Hematopoietic multipotent progenitor cell treated with erythropoietin and hydrocortisone succinate and interleukin-3 and kit ligand, for 15 days (in vitro differentiated cells): Measurements from ENCODE around the gene ADARB2.

Source experiments
- DNase-seq: peaks from one replicate; pipeline ENCODE4 v3.0.0-alpha.2; 2015; ENCODE audit warnings: low spot score

ADARB2 gene

DNA sequence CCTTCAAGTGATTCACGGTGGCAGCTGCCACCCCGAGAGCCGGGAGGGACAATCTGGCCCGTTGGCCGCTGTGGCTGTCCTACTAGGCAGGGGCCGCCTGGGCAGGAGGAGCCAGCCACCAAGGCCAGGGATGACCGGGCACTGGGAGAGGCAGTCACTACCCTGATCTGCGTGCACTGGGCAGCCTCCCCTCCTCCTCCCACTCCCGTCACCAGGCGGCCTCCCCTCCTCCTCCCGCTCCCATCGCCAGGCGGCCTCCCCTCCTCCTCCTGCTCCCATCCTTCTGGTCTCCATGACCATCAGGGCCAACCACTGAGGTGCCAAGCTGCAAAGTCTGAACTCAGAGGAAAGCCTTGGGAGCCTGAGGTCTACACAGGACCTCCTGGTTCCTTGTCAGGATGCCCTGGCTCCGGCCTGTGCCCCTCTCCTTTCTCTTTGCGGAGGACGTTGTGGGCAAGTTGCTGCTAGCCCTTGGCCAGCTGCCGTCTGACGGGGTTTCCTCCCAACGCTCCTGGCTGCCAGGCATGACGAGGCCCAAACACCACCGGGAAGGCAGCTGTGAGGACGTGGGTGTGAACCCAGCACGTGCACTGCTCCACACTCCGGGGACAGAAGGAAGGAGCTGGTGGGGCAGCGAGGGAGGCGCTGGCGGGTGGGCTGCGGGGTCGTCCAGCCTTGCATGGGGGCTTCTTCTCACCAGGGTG, 550.0 kb downstream of the ADARB2 start:
- DNase-seq, result no peak

DNA sequence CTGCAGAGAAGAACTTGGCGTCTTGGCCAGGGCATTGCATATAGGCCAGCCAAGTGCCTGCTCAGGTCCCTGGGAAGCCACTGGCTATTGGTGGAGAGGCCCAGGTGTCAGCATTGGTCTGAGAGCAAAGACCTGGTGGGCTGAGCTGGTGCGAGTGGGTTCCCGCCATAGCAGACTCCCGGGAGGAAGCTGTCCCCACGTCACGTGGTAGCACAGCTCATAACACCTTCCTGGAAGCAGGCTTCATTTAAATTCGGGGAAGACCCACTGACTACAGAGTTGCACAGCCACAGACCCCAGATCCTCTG, 550.7 kb downstream of the ADARB2 start:
- DNase-seq, result no peak

DNA sequence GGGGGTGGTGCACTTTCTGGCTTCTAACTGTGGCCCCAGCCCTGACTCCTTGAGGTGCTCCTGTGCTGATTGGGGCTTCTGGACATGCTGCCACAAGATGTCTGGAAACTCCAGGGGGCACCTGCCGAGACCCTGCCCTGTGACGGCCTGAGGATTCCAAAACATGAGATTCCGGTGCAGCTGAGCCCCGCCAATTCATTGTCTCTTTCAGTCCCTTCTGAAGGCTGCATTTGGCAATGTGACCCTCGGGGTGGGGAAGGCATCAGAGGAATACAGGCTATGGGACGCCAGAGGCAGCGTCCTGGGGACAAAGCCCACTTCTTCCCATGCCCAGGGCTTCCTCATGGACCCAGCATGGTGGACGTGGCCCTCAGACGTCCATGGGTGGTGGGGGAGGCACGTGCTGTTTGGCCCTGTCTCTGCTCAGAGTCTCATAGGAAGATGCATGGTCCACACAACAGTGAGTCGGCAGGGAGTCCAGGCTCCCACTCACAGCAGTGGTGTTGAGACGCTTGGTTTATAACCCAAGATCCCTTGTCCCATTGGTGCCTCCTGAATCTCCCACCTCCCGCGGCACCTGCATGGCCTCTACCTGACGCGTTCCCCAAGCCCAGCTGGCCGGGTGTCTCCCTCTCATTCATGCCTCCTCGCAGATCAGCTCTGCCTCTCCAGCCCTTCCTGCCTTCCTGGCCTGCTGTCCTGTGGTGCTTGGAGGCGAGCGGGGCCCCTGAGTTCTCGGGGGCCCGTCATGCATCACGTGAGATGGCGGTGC, 551.2 kb downstream of the ADARB2 start:
- DNase-seq, result no peak

DNA sequence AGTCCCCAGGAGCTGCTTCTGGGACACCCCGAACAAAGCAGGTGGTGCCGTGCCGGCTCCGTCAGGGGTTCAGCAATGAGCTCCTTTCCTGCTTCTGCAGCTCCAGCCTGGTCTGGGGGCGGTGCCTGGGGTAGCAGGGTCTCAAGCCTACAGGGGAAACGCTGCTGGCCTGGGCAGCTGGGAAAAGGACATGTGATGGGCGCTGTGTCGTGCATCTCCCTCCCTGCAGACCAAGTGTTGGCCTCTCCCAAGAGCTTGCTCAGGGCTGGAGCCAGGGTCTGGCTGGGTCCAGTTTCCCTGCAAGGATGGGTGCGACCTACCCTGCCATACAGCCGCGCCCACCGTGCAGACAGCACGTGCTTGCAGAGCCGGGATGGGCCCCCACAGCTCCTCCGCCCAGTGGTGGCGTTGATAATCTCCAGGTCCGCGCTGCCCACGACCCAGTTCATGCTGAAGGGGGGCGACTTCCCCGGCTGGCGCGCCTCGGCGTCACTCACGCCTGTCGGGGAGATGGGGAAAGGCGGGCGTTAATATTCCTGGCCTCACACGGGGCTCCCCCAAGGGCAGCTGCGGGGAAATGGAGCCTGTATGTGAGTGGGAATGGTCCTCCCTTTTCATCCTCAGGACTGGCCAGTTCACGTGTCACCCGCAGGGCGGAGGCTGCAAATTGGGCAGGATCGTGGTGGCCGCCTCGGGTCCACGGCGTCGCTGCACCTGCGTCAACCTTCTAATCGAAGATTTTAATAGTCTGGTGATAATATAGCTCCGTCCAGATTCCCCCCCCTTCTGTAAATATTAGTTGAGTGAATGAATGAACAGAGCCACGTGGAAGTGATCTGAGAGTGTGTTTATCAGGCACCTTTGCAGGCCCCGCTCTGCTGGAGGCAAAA, 552.5 kb downstream of the ADARB2 start:
- no peak for DNase-seq

DNA sequence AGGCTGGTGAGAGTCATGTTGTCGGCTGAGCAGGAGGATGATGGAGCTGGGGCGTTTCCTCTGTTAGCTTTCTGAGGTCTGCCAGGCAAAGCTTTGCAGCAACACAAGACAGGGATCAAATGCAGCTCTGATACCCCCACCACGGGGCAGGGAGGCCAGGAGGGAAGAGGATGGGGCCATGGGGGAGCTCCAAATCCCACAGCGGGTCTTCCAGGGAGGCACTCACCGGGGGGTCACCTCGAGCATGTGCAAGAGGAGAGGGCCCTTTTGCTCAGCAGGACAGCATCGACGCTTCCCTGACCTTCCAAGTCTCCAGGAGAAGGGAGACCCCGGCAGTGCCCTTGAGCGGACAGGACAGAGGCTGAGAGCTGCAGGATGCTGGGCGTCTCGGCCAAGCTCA, 553.6 kb downstream of the ADARB2 start:
- no peak for DNase-seq

DNA sequence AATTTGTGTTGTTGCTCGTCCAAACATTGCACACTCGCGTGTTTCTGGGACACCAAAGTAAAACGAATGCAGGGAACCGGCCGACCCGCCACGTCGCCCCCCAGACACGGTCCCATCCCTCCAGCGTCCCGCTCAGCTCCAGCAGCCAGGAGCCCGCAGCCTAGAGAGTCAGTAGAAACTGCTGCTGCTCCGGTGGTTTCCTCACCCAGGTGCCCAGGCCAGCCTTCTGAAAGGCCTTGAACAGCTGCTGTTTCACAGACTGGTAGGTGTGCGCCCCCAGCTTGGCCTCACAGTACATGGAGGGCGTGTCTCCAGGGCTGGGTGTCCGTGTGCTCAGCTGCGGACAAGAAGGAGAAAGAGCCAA, 554.3 kb downstream of the ADARB2 start:
- DNase-seq, result no peak

DNA sequence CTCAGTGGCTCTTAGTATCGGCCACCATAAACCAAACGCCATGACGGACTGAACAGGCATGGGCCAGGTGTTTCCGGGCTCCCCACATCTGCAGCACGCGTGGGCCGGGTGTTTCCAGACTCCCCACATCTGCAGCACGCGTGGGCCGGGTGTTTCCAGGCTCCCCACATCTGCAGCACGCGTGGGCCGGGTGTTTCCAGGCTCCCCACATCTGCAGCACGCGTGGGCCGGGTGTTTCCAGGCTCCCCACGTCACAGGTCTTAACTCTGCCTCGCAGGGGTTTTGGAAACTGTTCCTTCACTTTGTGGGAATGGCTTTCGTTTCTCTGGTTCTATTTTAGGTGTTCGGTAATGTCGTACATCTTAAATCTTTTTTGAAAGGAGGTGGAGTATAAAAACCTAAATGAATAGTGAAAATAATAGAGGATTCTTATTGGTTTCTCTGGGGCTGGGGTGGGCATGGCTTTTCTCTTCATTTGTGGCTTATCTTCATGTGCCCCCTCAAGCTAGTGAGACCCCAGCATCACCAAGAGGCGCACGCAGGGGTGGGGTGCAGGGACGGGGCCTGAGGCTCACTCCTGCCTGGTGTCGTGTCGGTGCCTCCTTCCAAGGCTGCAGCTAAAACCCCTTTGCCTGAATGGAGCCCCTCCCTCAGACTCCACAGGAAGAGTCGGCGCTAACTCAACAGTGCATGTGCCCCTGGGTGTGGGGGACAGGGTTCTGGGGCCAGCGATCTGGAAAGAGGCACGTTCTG, 554.9 kb downstream of the ADARB2 start:
- no peak for DNase-seq

DNA sequence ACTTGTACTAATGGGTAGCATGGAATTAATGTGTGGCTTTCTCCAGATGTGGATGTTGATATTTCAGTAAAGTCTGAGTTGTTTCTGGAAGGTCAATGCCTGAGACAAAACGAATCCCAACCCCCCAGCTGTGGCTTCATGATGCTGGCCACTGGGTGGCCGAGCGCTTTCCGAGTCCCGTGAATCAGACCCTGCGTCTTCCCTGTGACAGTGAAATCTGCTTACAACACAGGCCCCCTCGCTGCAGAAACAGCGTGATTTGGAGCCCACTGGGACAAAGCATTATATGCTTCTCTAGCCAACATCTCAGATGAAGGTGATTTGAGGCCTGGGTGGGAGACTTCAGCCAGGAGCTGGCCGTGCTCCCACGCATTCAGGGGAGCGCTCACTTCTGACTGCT, 556.5 kb downstream of the ADARB2 start:
- no peak for DNase-seq

DNA sequence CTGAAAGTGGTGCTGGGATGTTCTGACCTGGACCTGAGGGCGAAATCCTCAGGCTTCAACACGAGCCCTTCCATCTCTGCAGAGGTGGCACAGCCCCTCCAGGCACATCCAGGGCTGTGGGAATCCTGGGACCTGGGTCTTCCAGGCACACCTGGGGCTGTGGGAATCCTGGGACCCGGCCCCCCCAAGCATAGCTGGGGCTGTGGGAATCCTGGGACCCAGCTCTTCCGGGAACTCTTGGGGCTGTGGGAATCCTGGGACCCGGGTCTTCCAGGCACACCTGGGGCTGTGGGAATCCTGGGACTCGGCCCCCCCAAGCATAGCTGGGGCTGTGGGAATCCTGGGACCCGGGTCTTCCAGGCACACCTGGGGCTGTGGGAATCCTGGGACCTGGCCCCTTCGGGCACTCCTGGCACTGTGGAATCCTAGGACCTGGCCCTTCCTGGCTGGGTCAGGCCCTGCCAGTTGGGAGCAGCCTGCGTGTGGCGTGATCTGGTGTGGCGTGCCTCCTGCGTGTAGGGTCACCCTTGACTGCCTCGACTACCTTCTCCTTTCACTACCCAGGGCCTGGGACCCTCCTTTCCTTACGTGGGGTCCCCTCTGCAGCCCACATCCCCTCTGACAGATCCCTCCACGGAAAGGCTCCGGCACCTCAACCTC, 557.1 kb downstream of the ADARB2 start:
- no peak for DNase-seq

DNA sequence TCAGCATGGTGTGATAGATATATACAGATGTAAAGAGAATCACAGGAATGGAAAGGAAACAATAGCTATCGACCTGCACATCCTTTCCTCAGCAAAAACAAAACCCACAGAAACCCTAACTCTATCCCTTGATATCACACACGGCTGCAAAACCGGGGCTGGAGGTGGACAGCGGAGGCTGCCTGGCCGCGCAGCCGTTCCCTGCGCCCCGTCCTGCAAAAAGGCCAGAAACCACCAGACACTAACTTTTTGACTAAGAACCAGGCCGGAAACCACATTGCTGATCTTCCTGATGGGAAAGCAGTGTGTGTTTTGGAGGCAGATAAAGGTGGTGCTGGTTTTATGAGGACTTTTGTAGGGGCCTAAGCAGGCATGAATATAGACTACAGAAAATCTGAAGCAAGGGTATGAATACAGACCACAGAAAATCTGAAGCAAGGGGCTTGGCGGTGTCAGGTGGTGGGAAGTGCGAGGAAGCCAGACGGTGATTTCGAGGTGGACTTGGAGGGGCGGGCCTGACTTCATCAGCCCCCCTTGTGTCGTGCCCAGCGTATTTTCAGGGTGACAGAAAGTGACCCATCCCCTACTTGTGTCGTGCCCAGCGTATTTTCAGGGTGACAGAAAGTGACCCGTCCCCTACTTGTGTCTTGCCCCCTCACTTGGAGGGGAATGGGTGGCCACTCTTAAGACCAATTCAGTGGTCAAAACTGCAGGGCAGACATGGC, 557.8 kb downstream of the ADARB2 start:
- DNase-seq, result no peak

DNA sequence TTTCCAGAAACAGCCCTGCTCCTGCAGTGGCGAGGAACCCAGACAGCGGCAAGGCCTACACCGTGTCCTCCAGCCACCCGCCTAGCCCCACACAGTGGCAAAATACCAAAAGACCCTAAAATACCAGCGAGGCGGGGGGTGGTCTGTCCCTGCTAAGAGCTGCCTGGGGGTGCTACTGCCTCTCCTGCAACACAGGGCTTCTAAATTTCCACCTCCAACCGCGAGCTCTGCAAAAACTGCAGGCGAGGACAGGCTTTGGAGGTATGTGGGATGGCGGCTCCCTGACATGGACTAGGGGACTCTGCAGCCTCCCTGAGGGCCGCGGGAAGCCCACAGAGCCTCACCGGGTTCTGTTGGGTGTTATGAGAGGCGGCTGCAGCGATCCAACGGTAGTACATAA, 558.8 kb downstream of the ADARB2 start:
- no peak for DNase-seq

DNA sequence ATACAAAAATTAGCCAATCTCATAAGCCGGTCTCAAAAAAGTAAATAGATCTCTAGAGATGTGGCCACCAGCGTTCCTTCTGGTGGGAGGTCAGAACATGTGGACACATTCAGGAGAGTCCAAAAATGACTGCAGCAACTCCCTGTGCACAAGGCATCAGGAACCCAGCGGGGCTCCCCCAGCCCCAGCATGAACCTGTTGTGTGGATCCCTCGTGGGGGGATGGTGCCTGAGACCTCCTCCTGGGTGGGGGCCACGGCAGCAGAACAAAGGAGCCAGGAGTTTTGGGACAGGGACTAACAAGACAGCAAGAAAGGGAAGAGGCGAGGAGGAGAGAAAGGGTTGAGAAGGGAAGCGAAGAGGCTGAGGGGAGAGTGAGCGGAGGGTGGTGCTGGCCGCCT, 559.4 kb downstream of the ADARB2 start:
- no peak for DNase-seq

DNA sequence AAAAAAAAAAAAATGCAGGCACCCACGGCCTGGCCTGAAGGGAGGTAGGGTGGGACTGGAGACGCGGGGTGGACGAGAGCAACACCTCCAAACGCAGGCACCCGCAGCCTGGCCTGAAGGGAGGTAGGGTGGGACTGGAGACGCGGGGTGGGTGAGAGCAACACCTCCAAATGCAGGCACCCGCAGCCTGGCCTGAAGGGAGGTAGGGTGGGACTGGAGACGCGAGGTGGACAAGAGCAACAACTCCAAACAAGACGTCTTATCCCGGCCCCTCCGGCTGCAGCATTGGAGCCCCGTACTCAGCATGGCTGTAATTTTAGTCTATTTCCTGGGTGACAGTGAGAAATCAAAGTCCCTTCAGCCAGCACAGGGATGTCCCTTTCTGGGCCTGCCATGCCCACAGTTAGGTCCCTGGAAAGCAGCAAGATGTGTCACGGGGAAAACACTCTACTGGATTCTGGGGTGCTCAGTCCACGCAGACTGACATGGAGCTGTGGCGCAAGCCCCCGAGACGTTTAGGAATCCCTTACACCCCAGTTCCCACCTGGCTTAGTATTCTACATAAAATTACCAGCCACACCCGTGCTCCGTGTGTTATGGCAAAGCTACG, 561.3 kb downstream of the ADARB2 start:
- DNase-seq, result no peak

DNA sequence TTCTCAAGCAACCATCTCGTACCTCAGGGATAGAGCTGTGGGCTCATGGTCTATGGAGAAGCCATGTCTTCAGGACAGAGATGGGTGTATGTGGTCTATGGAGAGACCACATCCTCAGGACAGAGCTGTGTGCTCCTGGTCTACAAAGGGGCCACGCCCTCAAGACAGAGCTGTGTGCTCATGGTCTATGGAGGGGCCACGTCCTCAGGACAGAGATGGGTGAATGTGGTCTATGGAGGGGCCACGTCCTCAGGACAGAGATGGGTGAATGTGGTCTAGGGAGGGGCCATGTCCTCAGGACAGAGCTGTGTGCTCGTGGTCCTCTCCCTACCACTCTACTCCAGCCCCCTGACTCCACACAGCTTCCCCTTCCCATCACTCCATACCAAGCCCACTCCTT, 563.3 kb downstream of the ADARB2 start:
- no peak for DNase-seq

DNA sequence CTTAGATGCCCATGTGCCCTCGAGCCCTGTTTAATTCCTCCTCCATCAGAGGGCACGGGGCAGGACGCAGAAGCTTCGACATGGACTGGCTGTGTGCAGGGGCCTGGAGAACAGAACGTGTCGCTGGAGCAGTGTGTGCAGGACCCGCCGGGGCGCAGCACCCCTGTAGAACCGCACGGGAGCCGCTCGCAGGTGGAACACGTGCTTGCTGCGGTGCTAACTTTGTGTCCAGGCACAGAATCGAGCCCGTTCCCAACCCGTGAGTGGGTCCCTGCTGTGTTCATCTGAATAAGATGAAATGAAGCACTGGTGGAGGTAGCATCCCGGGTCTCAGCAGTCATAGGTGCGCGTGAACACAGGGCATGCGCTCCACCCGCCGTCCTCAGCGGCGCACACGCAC, 564.2 kb downstream of the ADARB2 start:
- DNase-seq, result no peak

DNA sequence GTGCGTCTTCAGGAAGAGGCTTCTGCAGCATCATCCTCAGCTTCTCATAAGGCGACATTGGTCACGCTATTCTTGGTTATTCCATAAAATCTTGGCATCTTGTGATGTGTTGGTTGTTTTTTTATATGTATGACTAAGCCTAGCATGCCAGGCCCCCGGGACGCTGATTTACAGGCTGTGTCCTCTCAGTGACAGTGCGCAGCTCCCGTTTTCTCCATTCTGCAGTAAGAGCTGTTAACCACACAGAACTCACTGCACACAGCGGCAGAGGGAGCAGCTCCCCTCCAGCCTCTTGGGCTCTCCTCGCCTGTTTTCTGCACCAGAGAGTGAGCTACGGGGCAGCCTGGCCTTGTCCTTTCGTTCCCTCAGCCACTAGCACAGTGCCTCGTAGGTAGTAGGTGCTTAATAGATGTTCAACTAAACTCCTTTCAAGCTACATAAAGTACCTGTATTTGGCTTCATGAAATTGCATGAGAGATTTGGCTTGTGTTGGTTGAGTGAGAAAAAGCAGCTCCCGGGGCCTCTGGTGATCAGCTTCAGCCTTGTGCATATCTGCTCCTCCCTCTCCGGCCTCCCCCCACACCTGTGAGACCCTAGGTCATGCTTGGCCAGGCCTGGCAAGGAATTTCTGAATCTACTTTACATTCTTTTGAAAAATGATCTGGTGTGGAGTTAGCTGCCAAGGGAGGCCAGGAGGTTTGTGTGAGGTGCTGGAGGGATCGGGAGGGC, 564.9 kb downstream of the ADARB2 start:
- no peak for DNase-seq

DNA sequence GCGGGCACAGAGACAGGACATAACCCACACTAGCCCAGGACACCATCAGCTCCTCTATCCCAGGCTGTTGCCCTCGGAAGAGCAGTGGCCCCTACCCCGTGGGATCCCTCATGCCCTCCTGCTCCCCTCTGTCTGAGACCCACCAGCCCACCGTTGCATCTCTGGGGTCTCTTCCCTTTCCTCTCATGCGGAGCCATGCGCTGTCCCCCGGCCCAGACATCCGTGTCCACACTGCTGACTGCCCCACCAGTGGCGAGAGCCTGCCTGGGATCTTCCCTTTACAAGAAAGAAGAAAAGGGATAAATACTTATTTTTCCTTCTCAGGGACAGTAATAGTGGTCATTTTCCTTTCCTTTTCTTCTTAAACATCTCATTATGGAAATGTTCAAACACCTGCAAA, 565.7 kb downstream of the ADARB2 start:
- DNase-seq, result no peak

DNA sequence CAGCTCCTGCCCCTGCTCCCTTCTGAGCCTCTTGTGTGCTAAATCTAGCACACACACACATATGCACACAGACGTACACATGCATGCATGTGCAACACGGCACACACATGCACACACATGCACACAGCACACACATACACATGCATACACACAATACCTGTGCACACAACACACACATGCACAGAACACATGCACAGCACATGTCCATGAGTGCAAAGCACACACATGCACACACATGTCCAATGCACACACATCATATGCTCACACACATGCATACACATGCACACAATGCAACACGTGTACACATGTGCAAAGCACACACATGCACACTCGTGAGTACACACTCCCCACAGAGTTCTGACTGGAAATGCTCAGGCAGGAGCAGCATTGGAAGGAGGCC, 566.1 kb downstream of the ADARB2 start:
- no peak for DNase-seq

DNA sequence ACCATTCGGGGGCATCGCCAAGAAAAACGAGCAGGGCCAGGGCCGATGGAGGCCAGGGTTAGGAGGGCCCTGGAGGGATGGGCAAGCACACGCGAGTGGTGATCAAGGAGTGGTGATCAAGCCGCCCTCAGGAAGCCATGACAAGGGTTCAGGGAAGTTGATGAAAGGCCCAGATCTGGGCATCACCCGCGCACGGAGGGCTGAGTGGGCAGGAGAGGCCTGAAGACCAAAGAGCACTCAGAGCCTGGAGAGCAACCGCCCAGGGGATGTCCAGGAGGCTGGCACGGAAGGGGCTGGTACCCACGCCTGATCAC, 566.5 kb downstream of the ADARB2 start:
- DNase-seq, result no peak
